Neural cell (in vitro differentiated cells): ENCODE data around the gene SLC9A5. TPM values are rescaled to one million over a fixed set of nuclear protein-coding genes. Genes with fewer than 3 reads are reported as not detected.

Experiments
- H2AFZ ChIP-seq: fragments of 200-600, 300-800 bp; sonication (generic), shearing (Covaris generic); 2 replicates; pipeline ENCODE4 v1.6.0; 2014; ENCODE audit warnings: low read depth, mild to moderate bottlenecking, antibody characterized with exemption, low read length, moderate library complexity
- H3F3A ChIP-seq: fragments of 200-600 bp; shearing (Covaris generic); 2 replicates; pipeline ENCODE4 v1.6.1; 2016; ENCODE audit warnings: mild to moderate bottlenecking, moderate library complexity, mixed read lengths, antibody characterized with exemption, low read length; ENCODE audit not compliant: insufficient read depth, poor library complexity, severe bottlenecking
- H3K27ac ChIP-seq: fragments of 200-600, 300-800 bp; sonication (generic), shearing (Covaris generic); 2 replicates; pipeline ENCODE4 v1.5.1; 2014; ENCODE audit warnings: mild to moderate bottlenecking, low read length, moderate library complexity
- H3K27me3 ChIP-seq: fragments of 300-800, 200-600 bp; sonication (generic), shearing (Covaris generic); 2 replicates; pipeline ENCODE4 v1.6.0; 2014; ENCODE audit warnings: mild to moderate bottlenecking, low read depth, low read length, moderate library complexity; ENCODE audit not compliant: insufficient read depth
- H3K36me3 ChIP-seq: fragments of 300-800, 200-600 bp; sonication (generic), shearing (Covaris generic); 2 replicates; pipeline ENCODE4 v1.5.1; 2014; ENCODE audit warnings: mild to moderate bottlenecking, antibody characterized with exemption, low read length, moderate library complexity; ENCODE audit not compliant: insufficient read depth
- H3K4me2 ChIP-seq: fragments of 300-800, 200-600 bp; sonication (generic), shearing (Covaris generic); 2 replicates; pipeline ENCODE4 v1.6.0; 2014; ENCODE audit warnings: mild to moderate bottlenecking, low read length
- H3K4me3 ChIP-seq: fragments of 300-800, 200-600 bp; sonication (generic), shearing (Covaris generic); 2 replicates; pipeline ENCODE4 v1.5.1; 2014; ENCODE audit warnings: mild to moderate bottlenecking, low read length, moderate library complexity
- H3K79me2 ChIP-seq: fragments of 200-600 bp; shearing (Covaris generic); replicated peaks from 2 replicates; pipeline ENCODE4 v1.6.0; 2014; ENCODE audit warnings: mild to moderate bottlenecking, low read length, moderate library complexity; ENCODE audit not compliant: insufficient read depth
- H3K9ac ChIP-seq: fragments of 300-800, 200-600 bp; sonication (generic), shearing (Covaris generic); 2 replicates; pipeline ENCODE4 v1.6.1; 2016; ENCODE audit warnings: mild to moderate bottlenecking, low read length, mixed read lengths
- H3K9me2 ChIP-seq: fragments of 200-600 bp; shearing (Covaris generic); 2 replicates; pipeline ENCODE4 v1.6.1; 2016; ENCODE audit warnings: mild to moderate bottlenecking, low read length, mixed read lengths; ENCODE audit not compliant: insufficient read depth
- H3K9me3 ChIP-seq: fragments of 200-600, 300-800 bp; sonication (generic), shearing (Covaris generic); 2 replicates; pipeline ENCODE4 v1.6.1; 2016; ENCODE audit warnings: mild to moderate bottlenecking, mixed run types, low read length, moderate library complexity, mixed read lengths
- H4K20me1 ChIP-seq: fragments of 200-600 bp; shearing (Covaris generic); 2 replicates; pipeline ENCODE4 v1.6.1; 2016; ENCODE audit warnings: mild to moderate bottlenecking, mixed run types; ENCODE audit not compliant: insufficient read depth
- CTCF ChIP-seq: fragments of 450-650 bp; IDR thresholded peaks from 2 replicates; pipeline ENCODE4 v1.5.1; 2014; ENCODE audit warnings: antibody characterized with exemption, mild to moderate bottlenecking, moderate library complexity; ENCODE audit not compliant: poor library complexity, severe bottlenecking
- EP300 ChIP-seq: fragments of 450-650 bp; conservative IDR thresholded peaks from 2 replicates; pipeline ENCODE4 v1.6.1; 2014; ENCODE audit warnings: antibody characterized with exemption, mild to moderate bottlenecking, moderate library complexity; ENCODE audit not compliant: poor library complexity, severe bottlenecking
- EZH2 ChIP-seq: fragments of 200-600, 300-800 bp; shearing (Covaris generic), sonication (generic); IDR thresholded peaks from 2 replicates; pipeline ENCODE4 v1.6.1; 2014; ENCODE audit warnings: antibody characterized with exemption, low read length, borderline replicate concordance, mild to moderate bottlenecking; ENCODE audit not compliant: insufficient read depth, poor library complexity, severe bottlenecking
- MXI1 ChIP-seq: fragments of 450-650 bp; conservative IDR thresholded peaks from 2 replicates; pipeline ENCODE4 v1.6.1; 2014; ENCODE audit warnings: antibody characterized with exemption, mild to moderate bottlenecking; ENCODE audit not compliant: poor library complexity, severe bottlenecking
- POLR2AphosphoS5 ChIP-seq: IDR thresholded peaks from 2 replicates; pipeline ENCODE4 v1.6.1; 2012
- RAD21 ChIP-seq: fragments of 450-650 bp; conservative IDR thresholded peaks from 2 replicates; pipeline ENCODE4 v1.6.1; 2014; ENCODE audit warnings: antibody characterized with exemption, mild to moderate bottlenecking, moderate library complexity
- SMC3 ChIP-seq: fragments of 450-650 bp; conservative IDR thresholded peaks from 2 replicates; pipeline ENCODE4 v1.6.1; 2014; ENCODE audit warnings: antibody characterized with exemption, mild to moderate bottlenecking, moderate library complexity; ENCODE audit not compliant: poor library complexity
- TAF1 ChIP-seq: IDR thresholded peaks from 2 replicates; pipeline ENCODE4 v1.6.1; 2012; ENCODE audit warnings: low read depth
- polyA plus RNA-seq: library from polyadenylated mRNA; depleted of rRNA; stranded (reverse); fragments of >200 nt; gene quantifications from 2 replicates; pipeline ENCODE4 v1.2.3, GENCODE V29; 2014
- TF ChIP-seq, protein P1 (sequence below): IDR thresholded peaks from 2 replicates; pipeline ENCODE4 v1.6.1; 2012; ENCODE audit warnings: borderline replicate concordance

SLC9A5 gene
- polyA plus RNA-seq, 1 donor from 2014 or later = 1.8 TPM

DNA sequence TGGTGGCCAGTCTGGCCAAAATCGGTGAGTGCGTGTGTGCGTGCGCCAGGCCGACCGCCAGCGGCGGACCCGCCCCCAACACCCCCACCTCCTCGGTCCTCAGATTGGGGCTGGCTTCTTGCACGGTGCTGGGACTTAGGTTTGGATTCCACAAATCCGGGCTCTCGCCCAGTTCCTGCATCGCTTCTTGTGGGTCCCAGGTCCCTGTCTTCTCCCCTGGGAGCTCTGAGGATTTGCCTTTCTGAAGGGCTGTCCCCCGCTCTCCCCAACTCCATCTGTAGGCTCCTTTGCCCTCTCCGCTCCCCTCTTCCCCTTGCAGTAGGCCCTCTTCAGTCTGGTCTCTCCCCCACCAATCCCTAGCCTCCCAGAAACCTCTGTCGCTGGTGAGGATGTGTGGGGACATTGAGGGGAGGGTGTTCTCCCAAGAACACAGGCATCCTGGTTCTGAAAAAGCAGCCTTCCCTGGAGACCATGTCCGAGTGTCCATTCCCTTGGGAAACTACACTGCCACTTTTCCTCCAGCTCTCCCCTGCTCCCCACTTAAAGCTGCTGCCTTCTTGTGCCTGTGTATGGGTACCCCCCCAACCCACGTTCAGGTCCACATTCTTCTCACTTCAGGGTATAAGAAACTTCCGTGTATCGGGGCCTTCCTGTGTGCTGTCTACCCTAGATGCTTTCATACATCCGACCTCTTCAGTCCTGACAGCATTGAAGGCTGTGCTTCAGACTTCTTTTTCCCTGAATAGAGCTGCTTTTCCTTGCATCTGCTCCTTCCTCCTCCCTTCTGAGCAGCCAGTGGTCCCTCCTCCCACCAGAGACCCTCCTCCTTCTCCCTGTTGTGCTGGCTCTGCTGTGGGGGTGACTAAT lies 632 bp downstream of the SLC9A5 start:
- Histone ChIP-seq H4K20me1 (no peaks in the 10 kb centered on the region), H3K9me3 (no peaks in the 10 kb centered on the region), H3K4me3 (peak overlapping the region; percentile 70), H3K27me3 (peaks cover 49% of the 10 kb centered on the region), H3K9me2 (no peaks in the 10 kb centered on the region), H2AFZ (no peak overlapping the region), H3K27ac (no peak overlapping the region), H3K79me2 (no peaks in the 10 kb centered on the region), H3F3A (no peaks in the 10 kb centered on the region), H3K36me3 (no peaks in the 10 kb centered on the region), H3K4me2 (peak overlapping the region; percentile 59), H3K9ac (peak overlapping the region; percentile 59)
- TF ChIP-seq EP300 (no peak), SMC3 (no peak), MXI1 (no peak), POLR2AphosphoS5 (no peak), RAD21 (no peak), TAF1 (no peak), EZH2 (no peak), CTCF (no peak)
- TF ChIP-seq, protein P1, sequence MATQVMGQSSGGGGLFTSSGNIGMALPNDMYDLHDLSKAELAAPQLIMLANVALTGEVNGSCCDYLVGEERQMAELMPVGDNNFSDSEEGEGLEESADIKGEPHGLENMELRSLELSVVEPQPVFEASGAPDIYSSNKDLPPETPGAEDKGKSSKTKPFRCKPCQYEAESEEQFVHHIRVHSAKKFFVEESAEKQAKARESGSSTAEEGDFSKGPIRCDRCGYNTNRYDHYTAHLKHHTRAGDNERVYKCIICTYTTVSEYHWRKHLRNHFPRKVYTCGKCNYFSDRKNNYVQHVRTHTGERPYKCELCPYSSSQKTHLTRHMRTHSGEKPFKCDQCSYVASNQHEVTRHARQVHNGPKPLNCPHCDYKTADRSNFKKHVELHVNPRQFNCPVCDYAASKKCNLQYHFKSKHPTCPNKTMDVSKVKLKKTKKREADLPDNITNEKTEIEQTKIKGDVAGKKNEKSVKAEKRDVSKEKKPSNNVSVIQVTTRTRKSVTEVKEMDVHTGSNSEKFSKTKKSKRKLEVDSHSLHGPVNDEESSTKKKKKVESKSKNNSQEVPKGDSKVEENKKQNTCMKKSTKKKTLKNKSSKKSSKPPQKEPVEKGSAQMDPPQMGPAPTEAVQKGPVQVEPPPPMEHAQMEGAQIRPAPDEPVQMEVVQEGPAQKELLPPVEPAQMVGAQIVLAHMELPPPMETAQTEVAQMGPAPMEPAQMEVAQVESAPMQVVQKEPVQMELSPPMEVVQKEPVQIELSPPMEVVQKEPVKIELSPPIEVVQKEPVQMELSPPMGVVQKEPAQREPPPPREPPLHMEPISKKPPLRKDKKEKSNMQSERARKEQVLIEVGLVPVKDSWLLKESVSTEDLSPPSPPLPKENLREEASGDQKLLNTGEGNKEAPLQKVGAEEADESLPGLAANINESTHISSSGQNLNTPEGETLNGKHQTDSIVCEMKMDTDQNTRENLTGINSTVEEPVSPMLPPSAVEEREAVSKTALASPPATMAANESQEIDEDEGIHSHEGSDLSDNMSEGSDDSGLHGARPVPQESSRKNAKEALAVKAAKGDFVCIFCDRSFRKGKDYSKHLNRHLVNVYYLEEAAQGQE = no peak

DNA sequence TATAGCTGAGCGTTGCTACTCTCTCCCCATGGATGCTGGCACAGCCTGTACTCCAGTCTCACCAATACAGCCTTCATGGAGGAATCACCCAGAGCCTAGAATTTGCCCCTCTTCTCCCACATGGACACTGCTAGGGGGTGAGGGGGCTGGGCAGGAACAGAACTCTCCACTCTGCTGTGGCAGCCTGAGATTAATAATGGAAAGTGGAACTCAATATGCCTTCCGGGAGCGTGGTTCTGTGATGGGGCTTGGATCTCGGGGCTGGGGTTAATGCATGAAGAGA lies 1.2 kb downstream of the SLC9A5 start:
- Histone ChIP-seq H3K9me2 (no peaks in the 10 kb centered on the region), H3K36me3 (no peaks in the 10 kb centered on the region), H3K4me2 (no peak overlapping the region), H3K79me2 (no peaks in the 10 kb centered on the region), H3K9me3 (no peaks in the 10 kb centered on the region), H4K20me1 (no peaks in the 10 kb centered on the region), H3F3A (no peaks in the 10 kb centered on the region), H3K27ac (no peak overlapping the region), H3K27me3 (peaks cover 49% of the 10 kb centered on the region), H3K4me3 (peak overlapping the region; percentile 70), H3K9ac (no peak overlapping the region), H2AFZ (no peak overlapping the region)
- TF ChIP-seq POLR2AphosphoS5 = no peak
- no peak for TF ChIP-seq EZH2
- TF ChIP-seq SMC3 = no peak
- no peak for TF ChIP-seq RAD21
- TF ChIP-seq TAF1 = no peak
- no peak for TF ChIP-seq MXI1
- TF ChIP-seq, protein P1 = no peak
- TF ChIP-seq CTCF = no peak
- no peak for TF ChIP-seq EP300
